Inflammatory macrophage treated with lipopolysaccharide for 4 hours (primary cell): Measurements from ENCODE around the gene PTPN7.
"Not testable (repeated sequence)": the region's sequence is repeated elsewhere in the genome, so short reads cannot be mapped to it uniquely, and the experiment has no call there.

Experiments
- DNase-seq: peaks from one replicate; pipeline ENCODE4 v3.0.0-alpha.2; 2020

The PTPN7 gene

DNA sequence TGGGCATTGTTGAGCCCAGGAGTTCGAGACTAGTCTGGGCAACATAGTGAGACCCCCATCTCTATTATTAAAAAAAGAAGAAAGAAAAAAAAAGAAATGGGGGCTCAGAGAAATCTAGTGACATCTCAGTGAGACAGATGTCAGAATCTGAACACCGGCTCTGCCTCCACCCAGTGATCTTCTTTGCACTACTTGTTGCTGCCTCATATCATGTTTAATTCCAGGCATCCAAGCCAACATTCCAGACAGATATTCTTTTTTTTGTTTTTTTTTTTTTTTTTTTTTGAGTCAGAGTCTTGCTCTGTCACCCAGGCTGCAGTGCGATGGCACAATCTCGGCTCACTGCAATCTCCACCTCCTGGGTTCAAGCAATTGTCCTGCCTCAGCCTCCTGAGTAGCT is 10.8 kb downstream of the PTPN7 start:
- no peak for DNase-seq

- no peak for DNase-seq
Measured at GRCh38 chr1:202148391-202148790, 12.0 kb downstream of the PTPN7 start.

GRCh38 chr1:202146993-202147392 is 13.4 kb downstream of the PTPN7 start:
- no peak for DNase-seq

DNA sequence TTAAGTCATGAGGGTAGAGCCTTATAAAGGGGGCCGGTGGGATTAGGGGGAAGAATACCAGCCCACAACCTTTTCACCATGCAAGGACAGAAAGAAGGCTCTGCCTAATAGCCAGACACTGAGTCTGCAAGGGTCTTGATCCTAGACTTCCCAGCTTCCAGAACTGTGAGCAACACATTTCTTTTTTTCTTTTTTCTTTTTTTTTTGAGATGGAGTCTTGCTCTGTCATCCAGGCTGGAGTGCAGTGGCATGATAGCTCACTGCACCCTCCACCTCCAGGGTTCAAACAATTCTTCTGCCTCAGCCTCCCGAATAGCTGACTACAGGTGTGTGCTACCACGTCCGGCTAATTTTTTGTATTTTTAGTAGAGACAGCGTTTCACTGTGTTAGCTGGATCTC is 14.1 kb downstream of the PTPN7 start:
- DNase-seq, result no peak

GRCh38 chr1:202145744-202146140 is 14.7 kb downstream of the PTPN7 start:
- not testable (repeated sequence) for DNase-seq

- DNase-seq, result no peak
Measured at GRCh38 chr1:202145068-202145743, 15.2 kb downstream of the PTPN7 start.

- peak; percentile 64 for DNase-seq
Measured at GRCh38 chr1:202144402-202145067, 15.9 kb downstream of the PTPN7 start, which contains the start of gene ARL8A. Gene ARL8A, minus strand, starts transcription at chr1:202144737. Its CDS starts 165 bp downstream, at chr1:202144572.

GRCh38 chr1:202143768-202144401 is 16.5 kb downstream of the PTPN7 start:
- no peak for DNase-seq

DNA sequence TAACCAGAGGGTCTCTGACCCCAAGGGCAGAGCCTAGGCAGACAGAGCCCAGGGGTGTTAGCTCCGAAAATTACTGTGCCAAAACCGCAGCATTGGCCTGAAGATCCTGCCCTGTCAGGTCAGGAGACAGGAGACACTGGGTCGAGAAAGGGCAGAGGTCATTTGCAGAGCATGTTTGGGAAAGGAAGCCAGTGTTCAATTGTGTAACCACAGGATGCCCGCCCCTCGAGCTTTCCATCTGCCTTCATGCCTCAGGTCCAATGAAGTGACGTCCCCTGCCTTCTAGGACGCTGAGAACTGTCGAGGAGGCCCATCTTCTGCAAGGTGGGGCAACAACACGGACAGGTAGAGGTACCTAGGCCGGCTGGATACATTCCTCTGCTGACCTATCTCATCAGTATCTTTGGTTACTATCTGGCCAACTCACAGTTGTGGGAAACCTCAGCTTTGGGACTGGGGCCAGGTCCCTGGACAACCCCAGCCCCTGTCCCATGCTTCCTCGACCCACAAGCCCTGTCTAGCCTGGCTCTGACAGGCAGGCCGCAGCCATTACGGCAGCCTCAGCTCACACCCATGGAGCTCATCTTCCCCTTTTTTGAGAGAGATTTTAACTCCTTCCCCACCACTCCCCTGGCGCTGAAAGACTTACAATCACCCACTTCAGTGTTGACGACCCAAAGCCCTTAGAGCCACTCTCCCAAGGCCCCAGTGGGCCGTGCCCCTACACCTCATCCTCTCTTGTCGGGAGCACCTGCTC is 17.2 kb downstream of the PTPN7 start:
- peak; percentile 76 for DNase-seq

- not testable (repeated sequence) for DNase-seq
Measured at GRCh38 chr1:202141468-202141867, 18.9 kb downstream of the PTPN7 start.

- DNase-seq, result no peak
Measured at GRCh38 chr1:202140833-202141232, 19.6 kb downstream of the PTPN7 start.

- DNase-seq, result peak; percentile 47
Measured at GRCh38 chr1:202135221-202135721, 25.1 kb downstream of the PTPN7 start.

- DNase-seq, result no peak
Measured at GRCh38 chr1:202134645-202135172, 25.7 kb downstream of the PTPN7 start.

DNA sequence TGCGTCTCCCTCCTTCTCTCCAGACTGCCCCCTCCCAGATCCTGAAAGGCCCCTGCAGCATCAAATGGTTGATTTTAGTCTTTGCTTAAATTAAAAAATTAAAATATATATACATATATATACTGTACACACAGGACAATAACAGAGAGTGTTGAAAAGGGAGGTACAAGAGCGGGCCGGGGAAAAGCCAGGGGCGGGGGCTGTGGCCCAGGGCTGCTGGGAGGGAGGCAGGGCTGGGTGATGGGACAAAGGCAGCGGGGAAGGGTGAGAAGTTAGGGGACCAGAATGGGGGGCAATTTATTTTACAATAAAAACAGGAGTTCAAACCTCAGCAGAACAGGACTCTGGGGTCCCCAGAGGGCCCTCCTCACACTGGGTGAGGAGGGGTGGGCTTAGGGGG is 26.4 kb downstream of the PTPN7 start:
- DNase-seq, result no peak

- DNase-seq, result no peak
Measured at GRCh38 chr1:202133496-202133895, 26.9 kb downstream of the PTPN7 start.

DNA sequence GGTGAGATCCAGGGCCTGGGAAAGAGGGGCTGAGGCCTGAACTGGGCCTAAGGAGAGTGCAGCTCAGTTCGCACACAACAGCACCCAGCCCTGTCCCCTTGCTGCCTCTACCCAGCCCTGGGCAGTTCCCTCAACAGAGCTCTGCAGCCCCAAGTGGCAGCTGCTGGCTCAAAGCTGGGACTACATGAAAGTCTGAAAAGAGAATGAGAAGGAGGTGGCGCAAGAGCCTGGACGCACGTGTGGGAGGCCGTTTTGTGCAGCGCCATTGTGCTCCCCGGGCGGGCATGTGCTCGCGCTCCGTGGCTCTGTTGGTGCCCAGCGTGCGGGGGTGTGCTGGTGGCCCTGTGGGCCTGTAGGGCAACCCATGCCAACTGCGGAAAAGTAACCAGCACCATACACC is 27.4 kb downstream of the PTPN7 start:
- no peak for DNase-seq

DNA sequence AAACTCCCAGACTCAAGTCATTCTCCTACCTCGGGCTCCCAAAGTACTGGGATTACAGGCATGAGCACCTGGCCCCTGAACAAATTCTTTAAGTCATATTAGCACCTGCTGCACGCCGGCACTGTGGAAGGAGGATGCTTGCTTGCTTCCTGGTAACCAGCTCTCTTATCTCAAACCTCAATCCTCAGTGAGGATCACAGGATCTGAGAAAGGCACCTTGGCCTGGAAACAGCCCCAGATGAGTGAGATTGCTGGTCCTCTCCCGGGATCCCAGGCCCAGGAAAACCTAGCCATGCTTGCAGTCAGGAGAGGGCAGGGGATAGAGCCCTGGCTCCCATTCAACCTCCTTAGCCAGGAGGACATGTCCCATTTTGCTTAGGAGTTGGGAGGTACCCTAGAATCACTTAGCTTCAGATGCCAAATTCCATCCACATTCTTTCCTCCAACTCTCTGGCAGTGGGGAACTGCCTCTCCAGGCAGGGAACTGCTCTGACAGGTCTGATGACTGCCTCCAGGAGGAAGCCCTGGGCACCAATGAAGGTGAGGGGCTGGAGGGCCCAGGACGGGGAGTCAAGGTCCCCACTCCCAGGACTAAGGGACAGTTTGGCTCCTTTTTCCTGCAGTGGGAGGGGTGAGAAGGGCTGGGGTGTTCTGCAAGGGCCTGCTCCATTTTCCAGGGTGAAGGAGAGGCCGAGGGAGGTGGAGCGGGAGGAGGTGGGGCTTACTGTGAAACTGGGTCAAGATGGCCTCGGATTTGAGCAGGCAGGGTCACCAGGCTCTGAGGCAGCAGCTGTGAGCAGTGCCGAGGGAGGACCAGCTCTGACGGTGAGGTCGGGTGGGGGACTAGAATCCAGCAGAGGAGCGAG is 28.2 kb downstream of the PTPN7 start:
- no peak for DNase-seq

DNA sequence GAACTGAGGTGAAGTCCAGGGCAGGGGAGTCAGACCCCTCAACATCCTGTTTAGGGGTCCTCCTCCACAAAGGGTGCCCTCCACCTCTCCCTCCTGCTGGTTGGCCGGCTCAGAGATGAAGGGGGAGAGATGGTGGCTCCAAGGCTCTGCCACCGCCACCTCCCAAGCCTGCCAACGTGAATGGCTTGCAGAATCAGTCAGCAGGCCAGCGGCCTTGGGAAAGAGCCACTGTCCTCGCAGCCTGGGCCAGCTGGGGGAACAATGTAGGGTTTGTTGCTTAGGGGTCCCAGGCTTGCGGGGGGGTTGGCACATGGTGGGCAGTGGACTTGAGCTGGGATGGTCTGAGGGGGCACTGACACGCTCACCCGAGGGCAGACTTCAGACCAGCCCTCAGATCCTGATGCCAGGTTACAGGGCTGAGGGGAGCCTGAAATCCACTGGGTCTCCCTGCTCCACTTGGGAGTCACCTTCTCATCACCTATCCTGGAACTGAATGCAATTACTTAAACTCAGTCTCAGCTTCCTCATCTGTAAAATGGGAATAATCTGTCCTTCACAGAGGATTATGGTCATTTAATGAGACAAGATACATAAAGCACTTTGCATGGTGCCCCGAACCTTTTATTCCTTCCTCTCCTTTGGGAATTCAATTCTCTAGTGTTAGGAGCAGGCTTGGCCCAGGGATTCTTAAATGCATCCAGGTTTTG is 29.4 kb downstream of the PTPN7 start:
- no peak for DNase-seq

DNA sequence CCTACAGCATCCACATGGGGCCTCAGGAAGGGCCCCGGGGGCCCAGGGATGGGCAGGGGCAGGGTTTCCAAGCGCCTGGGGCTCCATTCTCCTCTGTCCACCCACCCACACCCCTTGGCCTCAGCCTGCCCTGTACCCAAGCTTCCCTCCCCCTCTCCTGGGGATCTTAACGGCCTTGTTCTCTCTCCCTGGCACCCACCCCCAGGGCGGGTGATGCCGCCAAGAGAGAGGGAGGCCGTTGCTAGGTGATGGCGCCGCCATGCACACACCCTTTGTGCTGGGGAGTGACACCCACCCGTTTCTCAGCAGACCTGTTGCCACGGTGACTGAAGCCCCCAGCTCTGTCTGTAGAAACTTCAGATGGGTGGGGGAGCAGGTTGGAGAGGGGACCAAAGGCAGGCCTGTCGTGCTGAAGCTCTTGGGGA is 30.1 kb downstream of the PTPN7 start:
- no peak for DNase-seq

- DNase-seq, result no peak
Measured at GRCh38 chr1:202129453-202130296, 30.7 kb downstream of the PTPN7 start.
